Measurements from ENCODE around the gene OR2A2. TPM values are rescaled to one million over a fixed set of nuclear protein-coding genes. Genes with fewer than 3 reads are reported as not detected.

The OR2A2 gene
- total RNA-seq, 6 donors from 2014 or later, result not detected

DNA sequence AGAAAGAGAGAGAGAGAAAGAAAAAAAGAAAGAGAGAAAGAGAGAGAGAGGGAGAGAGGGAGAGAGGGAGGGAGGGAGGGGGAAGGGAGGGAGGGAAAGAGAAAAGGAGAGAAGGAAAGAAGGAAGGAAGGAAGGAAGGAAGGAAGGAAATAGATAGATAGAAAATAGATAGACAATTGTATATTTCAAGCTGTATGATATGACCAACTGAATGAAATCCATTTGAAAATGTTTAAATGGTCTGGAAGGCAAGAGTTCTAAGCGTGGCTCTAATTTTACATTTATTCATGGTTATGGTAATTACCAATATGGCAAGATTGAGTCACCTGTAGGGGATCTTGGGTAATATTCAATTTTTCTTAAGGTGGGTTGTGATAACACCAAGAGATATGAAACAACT, 49.5 kb downstream of the OR2A2 start:
- 89 to 91% methylated on average over 1 of the region's 1 CpG for WGBS, 2 donors
- Histone ChIP-seq H3K36me3 (no peaks in the 10 kb centered on the region), H3K4me3 (no peak overlapping the region), H3K4me1 (no peaks in the 10 kb centered on the region), H3K9me3 (no peaks in the 10 kb centered on the region), H3K27me3 (no peaks in the 10 kb centered on the region), H3K27ac (no peak overlapping the region)
- TF ChIP-seq POLR2A (IDR thresholded peaks at IDR 0.05) (no peak), POLR2AphosphoS5 (IDR thresholded peaks at IDR 0.05) (no peak), EP300 (IDR thresholded peaks at IDR 0.05) (no peak)
- TF ChIP-seq, protein P1, sequence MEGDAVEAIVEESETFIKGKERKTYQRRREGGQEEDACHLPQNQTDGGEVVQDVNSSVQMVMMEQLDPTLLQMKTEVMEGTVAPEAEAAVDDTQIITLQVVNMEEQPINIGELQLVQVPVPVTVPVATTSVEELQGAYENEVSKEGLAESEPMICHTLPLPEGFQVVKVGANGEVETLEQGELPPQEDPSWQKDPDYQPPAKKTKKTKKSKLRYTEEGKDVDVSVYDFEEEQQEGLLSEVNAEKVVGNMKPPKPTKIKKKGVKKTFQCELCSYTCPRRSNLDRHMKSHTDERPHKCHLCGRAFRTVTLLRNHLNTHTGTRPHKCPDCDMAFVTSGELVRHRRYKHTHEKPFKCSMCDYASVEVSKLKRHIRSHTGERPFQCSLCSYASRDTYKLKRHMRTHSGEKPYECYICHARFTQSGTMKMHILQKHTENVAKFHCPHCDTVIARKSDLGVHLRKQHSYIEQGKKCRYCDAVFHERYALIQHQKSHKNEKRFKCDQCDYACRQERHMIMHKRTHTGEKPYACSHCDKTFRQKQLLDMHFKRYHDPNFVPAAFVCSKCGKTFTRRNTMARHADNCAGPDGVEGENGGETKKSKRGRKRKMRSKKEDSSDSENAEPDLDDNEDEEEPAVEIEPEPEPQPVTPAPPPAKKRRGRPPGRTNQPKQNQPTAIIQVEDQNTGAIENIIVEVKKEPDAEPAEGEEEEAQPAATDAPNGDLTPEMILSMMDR (IDR thresholded peaks at IDR 0.05), result no peak
- ATAC-seq (ENCODE audit: low FRiP score in 2 of 2) (no peak), DNase-seq (no peak)

Small RNA genes lying within 50 kb of the gene (small RNA-seq; reads per million reads assigned to genes)
- gene OR2A41P, result 0 reads per million in 4 donors

Other genes with a start within 250 kb of the OR2A2 start
- 10 to 100 TPM; 17.8 to 40.1 (median 26.5) TPM for gene TCAF1, start 207.4 kb upstream of the OR2A2 start, total RNA-seq
- gene OR2F2, start 174.3 kb upstream of the OR2A2 start, total RNA-seq, result not detected
- gene OR2F1, start 154.7 kb upstream of the OR2A2 start, total RNA-seq, result not detected
- gene OR6B1, start 109.3 kb upstream of the OR2A2 start, total RNA-seq, result not detected
- gene OR2A5, start 60.6 kb upstream of the OR2A2 start, total RNA-seq, result not detected
- gene OR2A25, start 39.8 kb upstream of the OR2A2 start, total RNA-seq, result not detected
- gene OR2A12, start 23.3 kb upstream of the OR2A2 start, total RNA-seq, result not detected
- gene OR2A14, start 13.6 kb downstream of the OR2A2 start, total RNA-seq, result not detected
- 10 to 100 TPM in 2 of 6 donors, 1 to 10 TPM in 4; 3.0 to 19.2 (median 7.3) TPM for gene CTAGE4, start 73.9 kb downstream of the OR2A2 start, total RNA-seq
- 10 to 100 TPM in 2 of 6 donors, 1 to 10 TPM in 4; 3.9 to 21.3 (median 8.3) TPM for gene ARHGEF35, start 86.2 kb downstream of the OR2A2 start, total RNA-seq
- under 1 TPM in 3 of 6 donors, not detected in 3; 0.09 to 0.46 (median 0.10) TPM for gene OR2A42, start 130.0 kb downstream of the OR2A2 start, total RNA-seq
- 10 to 100 TPM in 1 of 6 donors, 1 to 10 TPM in 5; 4.5 to 12.0 (median 8.2) TPM for gene OR2A7, start 155.2 kb downstream of the OR2A2 start, total RNA-seq
- gene CTAGE8, start 159.7 kb downstream of the OR2A2 start, total RNA-seq, result 1 to 10 TPM in 5 of 6 donors, not detected in 1; 1.5 to 7.3 (median 2.5) TPM
- gene OR2A1, start 202.8 kb downstream of the OR2A2 start, total RNA-seq, result under 1 TPM in 3 of 6 donors, not detected in 3; 0.10 to 0.46 (median 0.14) TPM
- 10 to 100 TPM; 22.0 to 54.2 (median 29.2) TPM for gene ARHGEF5, start 245.8 kb downstream of the OR2A2 start, total RNA-seq

Measured in upper lobe of left lung (tissue), 6 donors.